Skeletal muscle tissue (tissue), 1 donor: ENCODE data around the gene TADA1. TPM values are rescaled to one million over a fixed set of nuclear protein-coding genes. Genes with fewer than 3 reads are reported as not detected.

Experiments used
- total RNA-seq: library from RNA; depleted of rRNA; stranded (reverse); fragments of >200 nt; gene quantifications from one replicate; pipeline ENCODE4 v1.2.3, GENCODE V29; 2014

The TADA1 gene
- total RNA-seq, 1 donor from 2014 or later = 18.8 TPM

Other genes with a start within 250 kb of the TADA1 start
- gene POGK, start 36.8 kb downstream of the TADA1 start, total RNA-seq = 12.5 TPM
- gene ILDR2, start 99.3 kb upstream of the TADA1 start, total RNA-seq = 2.6 TPM
- gene MAEL, start 113.0 kb upstream of the TADA1 start, total RNA-seq = 0.52 TPM
- gene GPA33, start 214.1 kb upstream of the TADA1 start, total RNA-seq = under 0.01 TPM
- 99.7 TPM for gene STYXL2, start 217.8 kb upstream of the TADA1 start, total RNA-seq